GM12872 (cell line): Measurements from ENCODE around the gene GABRG3.

Experiments
- TF ChIP-seq, protein P1 (sequence below): IDR thresholded peaks from 3 replicates; pipeline ENCODE4 v1.5.1; 2011; ENCODE audit warnings: low read depth, mild to moderate bottlenecking, low read length, moderate library complexity; ENCODE audit not compliant: insufficient read depth

The GABRG3 gene

DNA sequence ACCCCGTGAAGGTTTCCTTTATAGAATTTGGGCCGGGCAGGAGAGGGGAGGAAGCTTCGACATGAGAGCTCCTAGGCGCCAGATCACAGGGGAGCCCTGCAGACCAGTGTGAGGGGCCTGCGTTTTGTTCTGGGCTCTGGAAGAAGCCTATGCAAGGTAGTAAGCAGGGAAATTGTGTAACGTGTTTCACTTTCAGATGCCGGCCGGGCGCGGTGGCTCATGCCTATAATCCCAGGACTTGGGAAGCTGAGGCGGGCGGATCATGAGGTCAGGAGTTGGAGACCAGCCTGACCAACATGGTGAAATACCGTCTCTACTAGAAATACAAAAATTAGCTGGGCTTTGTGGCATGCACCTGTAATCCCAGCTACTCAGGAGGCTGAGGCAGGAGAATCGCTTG, 65.2 kb downstream of the GABRG3 start:
- TF ChIP-seq, protein P1, sequence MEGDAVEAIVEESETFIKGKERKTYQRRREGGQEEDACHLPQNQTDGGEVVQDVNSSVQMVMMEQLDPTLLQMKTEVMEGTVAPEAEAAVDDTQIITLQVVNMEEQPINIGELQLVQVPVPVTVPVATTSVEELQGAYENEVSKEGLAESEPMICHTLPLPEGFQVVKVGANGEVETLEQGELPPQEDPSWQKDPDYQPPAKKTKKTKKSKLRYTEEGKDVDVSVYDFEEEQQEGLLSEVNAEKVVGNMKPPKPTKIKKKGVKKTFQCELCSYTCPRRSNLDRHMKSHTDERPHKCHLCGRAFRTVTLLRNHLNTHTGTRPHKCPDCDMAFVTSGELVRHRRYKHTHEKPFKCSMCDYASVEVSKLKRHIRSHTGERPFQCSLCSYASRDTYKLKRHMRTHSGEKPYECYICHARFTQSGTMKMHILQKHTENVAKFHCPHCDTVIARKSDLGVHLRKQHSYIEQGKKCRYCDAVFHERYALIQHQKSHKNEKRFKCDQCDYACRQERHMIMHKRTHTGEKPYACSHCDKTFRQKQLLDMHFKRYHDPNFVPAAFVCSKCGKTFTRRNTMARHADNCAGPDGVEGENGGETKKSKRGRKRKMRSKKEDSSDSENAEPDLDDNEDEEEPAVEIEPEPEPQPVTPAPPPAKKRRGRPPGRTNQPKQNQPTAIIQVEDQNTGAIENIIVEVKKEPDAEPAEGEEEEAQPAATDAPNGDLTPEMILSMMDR, result no peak

DNA sequence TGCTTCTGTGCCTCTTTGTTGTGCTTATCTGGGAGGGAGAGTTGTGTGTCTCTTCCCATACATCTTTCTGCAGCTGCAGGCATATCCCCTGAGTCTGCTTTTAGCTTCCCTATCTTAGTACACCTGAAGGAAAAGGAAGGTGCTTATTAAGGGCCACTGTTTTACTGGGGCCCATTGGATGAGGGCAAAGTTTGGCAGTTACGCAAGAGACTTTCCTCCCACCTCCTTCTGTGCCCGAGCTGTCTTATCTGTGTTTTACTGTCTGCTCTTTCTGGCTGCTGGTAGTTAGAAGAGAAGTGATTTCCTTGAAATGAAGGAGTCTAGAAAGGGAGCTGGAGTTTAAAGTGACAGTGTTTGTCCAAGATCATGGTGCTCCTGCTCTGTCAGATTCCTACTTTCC, 66.5 kb downstream of the GABRG3 start:
- TF ChIP-seq, protein P1, result no peak

DNA sequence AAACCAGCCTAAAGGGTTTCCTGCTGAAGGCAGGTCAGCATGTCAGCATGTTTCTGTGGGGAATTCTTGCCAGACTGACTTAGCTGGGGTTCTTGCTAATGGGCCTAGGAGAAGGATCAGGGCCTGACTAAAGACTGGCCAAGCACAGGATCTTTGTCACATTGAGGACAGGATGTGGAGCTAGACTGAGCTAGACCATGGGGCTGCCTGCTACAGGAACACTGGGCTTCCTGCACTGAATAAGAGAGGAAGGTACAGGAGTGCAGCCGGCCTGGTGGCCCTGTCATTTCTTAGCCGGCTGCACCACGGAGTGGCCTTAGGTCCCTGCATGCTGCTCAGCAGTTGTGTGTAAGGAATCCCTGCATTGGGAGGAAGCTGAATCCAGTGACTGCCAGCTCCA, 68.2 kb downstream of the GABRG3 start:
- TF ChIP-seq, protein P1, result no peak

DNA sequence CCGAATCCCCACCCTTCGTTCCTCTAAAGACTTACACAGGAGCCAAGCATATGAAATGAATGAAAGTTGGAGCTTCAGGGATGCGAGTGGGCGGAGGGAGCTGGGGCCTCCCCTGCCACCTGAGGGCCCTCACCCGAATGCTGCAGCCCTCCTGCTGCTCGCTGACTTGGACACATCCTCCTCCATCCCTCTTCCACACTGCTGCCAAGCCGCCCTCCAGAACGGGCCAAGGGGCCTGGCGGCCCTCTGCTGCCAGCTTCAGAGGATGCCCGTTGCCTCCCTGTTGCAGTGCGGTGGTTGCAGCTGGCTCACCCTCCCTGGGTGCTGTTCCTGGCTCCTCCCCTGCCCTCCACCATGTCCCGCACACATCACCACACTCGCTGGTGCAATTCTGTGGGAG, 71.2 kb downstream of the GABRG3 start:
- TF ChIP-seq, protein P1, result no peak

DNA sequence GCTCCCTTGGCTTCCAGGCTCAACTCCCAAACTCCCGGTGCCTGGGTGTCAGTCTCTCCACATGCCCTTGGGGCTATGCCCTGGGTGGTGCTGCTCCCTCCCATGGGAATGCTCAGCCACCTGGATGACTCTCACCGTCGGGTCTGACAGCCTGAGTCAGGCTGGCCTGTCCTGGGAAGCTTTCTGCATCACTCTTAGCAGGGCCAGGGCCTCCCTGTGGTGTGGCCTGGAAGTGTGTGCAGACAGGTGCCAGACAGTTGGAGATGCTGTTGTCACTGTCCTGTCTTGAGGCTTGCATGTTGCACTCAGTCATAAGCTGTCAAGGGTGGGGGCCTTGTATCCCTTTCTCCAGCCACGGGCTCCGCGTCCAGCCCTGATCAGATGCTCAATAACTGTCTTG, 71.7 kb downstream of the GABRG3 start:
- TF ChIP-seq, protein P1, result no peak

DNA sequence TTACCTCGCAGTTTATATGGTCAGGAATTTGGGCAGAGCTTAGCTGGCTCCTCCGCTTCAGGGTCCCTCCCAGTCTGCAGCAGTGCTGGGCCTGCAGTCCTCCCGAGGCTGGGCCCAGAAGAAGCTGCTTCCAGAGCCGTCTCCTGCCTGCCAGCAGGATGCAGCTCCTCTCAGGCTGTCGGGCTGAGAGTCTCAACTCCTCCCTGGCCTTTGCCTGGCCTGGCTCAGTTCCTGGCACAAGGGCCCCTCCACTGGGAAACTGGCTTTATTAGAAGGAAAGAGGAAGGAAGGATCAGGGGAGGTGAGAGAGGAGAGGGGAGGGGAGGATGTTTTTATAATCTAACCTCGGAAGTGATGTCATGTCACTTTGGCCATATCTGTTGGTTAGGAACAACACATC, 72.8 kb downstream of the GABRG3 start:
- TF ChIP-seq, protein P1, result no peak

DNA sequence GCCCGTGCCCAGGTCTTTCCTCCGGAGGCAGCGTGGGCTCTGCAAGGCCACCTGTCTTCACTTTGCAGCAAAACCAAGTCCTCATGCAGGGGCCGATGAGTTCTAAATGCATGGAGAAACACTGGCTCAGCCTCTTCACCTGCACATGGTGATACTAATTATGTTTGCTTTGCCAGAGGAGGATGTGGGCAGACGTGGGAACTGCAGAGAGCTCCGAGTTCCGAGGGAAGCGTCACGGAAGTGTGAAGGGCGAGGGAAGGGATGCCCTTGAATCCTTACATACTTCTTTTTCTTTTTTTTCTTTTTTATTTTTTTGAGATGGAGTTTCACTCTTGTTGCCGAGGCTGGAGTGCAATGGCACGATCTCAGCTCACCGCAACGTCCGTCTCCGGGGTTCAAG, 74.8 kb downstream of the GABRG3 start:
- TF ChIP-seq, protein P1, result no peak

DNA sequence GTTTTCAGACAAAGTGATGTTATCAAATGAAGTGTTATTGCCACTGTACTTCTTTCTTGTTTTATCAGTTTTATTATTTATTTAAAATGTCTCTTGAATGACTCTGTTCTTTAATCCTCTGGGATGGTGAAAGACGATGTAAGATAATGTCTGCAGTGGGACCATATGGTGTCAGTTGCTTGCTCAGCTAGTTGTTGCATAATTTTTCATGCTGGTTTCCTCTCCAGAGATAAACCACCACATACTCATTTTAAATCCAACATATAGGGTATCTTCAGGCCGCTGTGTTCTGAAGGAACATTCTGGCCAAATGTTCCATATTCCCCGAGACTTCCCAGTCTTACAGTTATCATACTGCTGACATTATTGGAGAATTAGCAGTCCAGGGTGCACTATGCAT, 75.9 kb downstream of the GABRG3 start:
- TF ChIP-seq, protein P1, result no peak
